Gastroesophageal sphincter (tissue), 3 donors: Measurements from ENCODE around the gene CNTNAP2.

Source experiments
- POLR2A ChIP-seq, 2 donors: fragments of 450-650 bp; IDR thresholded peaks; one replicate each; pipeline ENCODE4 v1.6.1; 2017; ENCODE audit warnings: antibody characterized with exemption in 2 of 2, mild to moderate bottlenecking in 2 of 2, moderate library complexity in 1 of 2
- TF ChIP-seq, protein P1 (sequence below), 4 experiments: fragments of 200-600 bp in 2 of 4; fragments of 450-650 bp in 2 of 4; sonication (generic) in 1 of 4; IDR thresholded peaks; one replicate each; pipeline ENCODE4 v1.5.1; 2017 to 2019; ENCODE audit warnings: antibody characterized with exemption in 4 of 4, mild to moderate bottlenecking in 2 of 4, moderate library complexity in 2 of 4

DNA sequence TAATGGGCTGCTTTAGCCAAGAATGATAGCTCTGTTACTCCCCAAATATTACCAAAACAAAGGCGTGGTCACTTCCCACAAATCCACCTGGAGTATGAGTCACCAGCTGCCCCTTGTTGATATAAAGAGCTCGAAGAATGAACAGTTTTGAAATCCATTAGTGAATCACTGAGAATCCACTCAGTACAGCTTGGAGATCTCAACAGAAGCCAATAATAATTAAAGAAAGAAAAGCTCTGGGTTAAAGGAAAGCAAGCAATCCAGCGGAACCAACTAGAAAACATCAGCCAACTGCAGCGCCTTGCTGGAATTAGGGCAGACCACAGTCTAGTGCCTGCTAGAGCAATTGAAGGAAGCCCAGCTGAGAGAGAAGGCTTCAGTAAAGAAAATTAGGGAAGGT is 1897.9 kb downstream of the CNTNAP2 start:
- TF ChIP-seq, protein P1, sequence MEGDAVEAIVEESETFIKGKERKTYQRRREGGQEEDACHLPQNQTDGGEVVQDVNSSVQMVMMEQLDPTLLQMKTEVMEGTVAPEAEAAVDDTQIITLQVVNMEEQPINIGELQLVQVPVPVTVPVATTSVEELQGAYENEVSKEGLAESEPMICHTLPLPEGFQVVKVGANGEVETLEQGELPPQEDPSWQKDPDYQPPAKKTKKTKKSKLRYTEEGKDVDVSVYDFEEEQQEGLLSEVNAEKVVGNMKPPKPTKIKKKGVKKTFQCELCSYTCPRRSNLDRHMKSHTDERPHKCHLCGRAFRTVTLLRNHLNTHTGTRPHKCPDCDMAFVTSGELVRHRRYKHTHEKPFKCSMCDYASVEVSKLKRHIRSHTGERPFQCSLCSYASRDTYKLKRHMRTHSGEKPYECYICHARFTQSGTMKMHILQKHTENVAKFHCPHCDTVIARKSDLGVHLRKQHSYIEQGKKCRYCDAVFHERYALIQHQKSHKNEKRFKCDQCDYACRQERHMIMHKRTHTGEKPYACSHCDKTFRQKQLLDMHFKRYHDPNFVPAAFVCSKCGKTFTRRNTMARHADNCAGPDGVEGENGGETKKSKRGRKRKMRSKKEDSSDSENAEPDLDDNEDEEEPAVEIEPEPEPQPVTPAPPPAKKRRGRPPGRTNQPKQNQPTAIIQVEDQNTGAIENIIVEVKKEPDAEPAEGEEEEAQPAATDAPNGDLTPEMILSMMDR (IDR thresholded peaks at IDR 0.05), result no peak
- no peak for TF ChIP-seq POLR2A (IDR thresholded peaks at IDR 0.05)
